SK-N-SH (cell line): Measurements from ENCODE around the gene PPFIBP2. TPM values are rescaled to one million over a fixed set of nuclear protein-coding genes. Genes with fewer than 3 reads are reported as not detected.
A peak's percentile ranks its signal among the peaks of the same experiment; 100 is the strongest.

Source experiments
- CTCF ChIA-PET: fragments of 300-600, 350-600 bp; formaldehyde crosslinking; extraction: SDS; loops from one replicate; lab custom pipeline; 2021; lab: Yijun Ruan, JAX
- POLR2A ChIA-PET: fragments of 350-600 bp; sonication (Branson Sonifier 250); formaldehyde crosslinking; extraction: SDS; loops from one replicate; lab custom pipeline; 2020; ENCODE audit warnings: antibody characterized with exemption, inconsistent platforms; lab: Yijun Ruan, JAX
- DNase-seq: peaks from one replicate; pipeline ENCODE4 v3.0.0; 2012
- H2AFZ ChIP-seq: fragments of 200-600 bp; sonication (generic); 2 replicates; pipeline ENCODE4 v1.8.1; 2016; ENCODE audit warnings: antibody characterized with exemption, mild to moderate bottlenecking, low read depth
- H3F3A ChIP-seq: fragments of 200-600 bp; sonication (generic); replicated peaks from 2 replicates; pipeline ENCODE3; 2016; ENCODE audit warnings: antibody characterized with exemption, mild to moderate bottlenecking; ENCODE audit not compliant: insufficient read depth
- H3K27ac ChIP-seq, 2 experiments: fragments of 200-500 bp in 1 of 2; fragments of 200-600 bp in 1 of 2; sonication (Bioruptor generic) in 1 of 2; sonication (generic), shearing (Covaris generic) in 1 of 2; 2 replicates each; pipeline versions ENCODE4 v1.5.1 to v1.6.1; 2014 to 2016; ENCODE audit warnings: low read depth in 2 of 2, inconsistent platforms in 1 of 2, low read length in 1 of 2, mild to moderate bottlenecking in 1 of 2, mixed read lengths in 1 of 2
- H3K27me3 ChIP-seq: fragments of 200-600 bp; sonication (generic), shearing (Covaris generic); 2 replicates; pipeline ENCODE4 v1.6.1; 2016; ENCODE audit warnings: mixed run types; ENCODE audit not compliant: insufficient read depth
- H3K36me3 ChIP-seq, 2 experiments: fragments of 200-500 bp in 1 of 2; fragments of 200-600 bp in 1 of 2; sonication (Bioruptor generic) in 1 of 2; sonication (generic) in 1 of 2; replicated peaks in 1 of 2; 2 replicates each; pipeline versions ENCODE3 to v1.5.1; 2014 to 2016; ENCODE audit warnings: low read length in 1 of 2, mild to moderate bottlenecking in 1 of 2; ENCODE audit not compliant: insufficient read depth in 2 of 2, control insufficient read depth in 1 of 2
- H3K4me1 ChIP-seq, 2 experiments: fragments of 200-500 bp in 1 of 2; fragments of 200-600 bp in 1 of 2; sonication (Bioruptor generic) in 1 of 2; sonication (generic), shearing (Covaris generic) in 1 of 2; 2 replicates each; pipeline versions ENCODE4 v1.5.1 to v1.6.1; 2014 to 2016; ENCODE audit warnings: low read depth in 1 of 2, low read length in 1 of 2, mixed run types in 1 of 2; ENCODE audit not compliant: insufficient read depth in 2 of 2, control insufficient read depth in 1 of 2
- H3K4me2 ChIP-seq: fragments of 200-600 bp; sonication (generic), shearing (Covaris generic); 2 replicates; pipeline ENCODE4 v1.6.1; 2017; ENCODE audit warnings: mixed run types
- H3K4me3 ChIP-seq, 2 experiments: fragments of 200-500 bp in 1 of 2; fragments of 200-600 bp in 1 of 2; sonication (Bioruptor generic) in 1 of 2; sonication (generic), shearing (Covaris generic) in 1 of 2; 2 replicates each; pipeline versions ENCODE4 v1.5.1 to v1.8.1; 2014 to 2016; ENCODE audit warnings: low read depth in 2 of 2, inconsistent platforms in 1 of 2, low read length in 1 of 2, mild to moderate bottlenecking in 1 of 2, mixed read lengths in 1 of 2, moderate library complexity in 1 of 2
- H3K79me2 ChIP-seq: fragments of 200-600 bp; sonication (generic); 2 replicates; pipeline ENCODE4 v1.8.1; 2017; ENCODE audit warnings: mild to moderate bottlenecking; ENCODE audit not compliant: insufficient read depth
- H3K9ac ChIP-seq: fragments of 200-600 bp; sonication (generic); 2 replicates; pipeline ENCODE4 v1.6.1; 2017; ENCODE audit warnings: mixed run types
- H3K9me2 ChIP-seq: fragments of 200-600 bp; sonication (generic); 2 replicates; pipeline ENCODE4 v1.6.1; 2017; ENCODE audit warnings: mixed run types
- H3K9me3 ChIP-seq: fragments of 200-600 bp; sonication (generic); 2 replicates; pipeline ENCODE4 v1.6.1; 2017; ENCODE audit warnings: mixed run types, mild to moderate bottlenecking, moderate library complexity
- H4K20me1 ChIP-seq: fragments of 200-600 bp; sonication (generic); 2 replicates; pipeline ENCODE4 v1.6.1; 2017; ENCODE audit warnings: mild to moderate bottlenecking, mixed run types; ENCODE audit not compliant: insufficient read depth
- CHD2 ChIP-seq: fragments of 150-350 bp; IDR thresholded peaks from 2 replicates; pipeline ENCODE4 v1.6.1; 2018; ENCODE audit warnings: low read length; ENCODE audit not compliant: partially characterized antibody
- EP300 ChIP-seq, 2 experiments: IDR thresholded peaks; 2 replicates each; pipeline versions ENCODE4 v1.4.0 to v1.6.1; 2012; ENCODE audit warnings: borderline replicate concordance in 1 of 2, low read depth in 1 of 2, low read length in 1 of 2
- EZH2phosphoT487 ChIP-seq: fragments of 200-600 bp; sonication (generic); IDR thresholded peaks from 2 replicates; pipeline ENCODE4 v1.6.1; 2017; ENCODE audit warnings: low read depth, mixed run types, mild to moderate bottlenecking, antibody characterized with exemption, moderate library complexity, borderline replicate concordance
- FOSL2 ChIP-seq: IDR thresholded peaks from 2 replicates; pipeline ENCODE4 v1.4.0; 2012; ENCODE audit warnings: low read depth, mild to moderate bottlenecking, moderate library complexity, borderline replicate concordance
- FOXM1 ChIP-seq: IDR thresholded peaks from 2 replicates; pipeline ENCODE4 v1.4.0; 2012; ENCODE audit warnings: low read depth, mild to moderate bottlenecking
- GATA2 ChIP-seq: sonication (generic); formaldehyde crosslinking; IDR thresholded peaks from 2 replicates; pipeline ENCODE4 v1.5.0; 2020; ENCODE audit warnings: mild to moderate bottlenecking, missing genetic modification reagents
- MXI1 ChIP-seq: IDR thresholded peaks from 2 replicates; pipeline ENCODE4 v1.6.1; 2012; ENCODE audit warnings: mild to moderate bottlenecking, low read depth, low read length, improper control_type of control experiment
- RAD21 ChIP-seq: IDR thresholded peaks from 2 replicates; pipeline ENCODE4 v1.6.1; 2012; ENCODE audit warnings: mild to moderate bottlenecking, low read length
- RXRA ChIP-seq: IDR thresholded peaks from 2 replicates; pipeline ENCODE4 v1.4.0; 2012; ENCODE audit warnings: low read depth, mild to moderate bottlenecking, borderline replicate concordance
- SMC3 ChIP-seq: IDR thresholded peaks from 2 replicates; pipeline ENCODE4 v1.6.1; 2012; ENCODE audit warnings: low read depth, low read length, improper control_type of control experiment
- TAF1 ChIP-seq: IDR thresholded peaks from 2 replicates; pipeline ENCODE4 v1.6.1; 2012; ENCODE audit warnings: low read depth, mild to moderate bottlenecking, low read length, moderate library complexity, borderline replicate concordance
- TEAD4 ChIP-seq: IDR thresholded peaks from 2 replicates; pipeline ENCODE4 v1.4.0; 2012; ENCODE audit warnings: mild to moderate bottlenecking, borderline replicate concordance; ENCODE audit not compliant: insufficient read depth
- YY1 ChIP-seq: IDR thresholded peaks from 2 replicates; pipeline ENCODE4 v1.4.0; 2012; ENCODE audit warnings: low read depth, mild to moderate bottlenecking
- WGBS: methylation state at CpG from one replicate; pipeline ENCODE4 v1.1.6; 2017; ENCODE audit warnings: low lambda C conversion rate; 5-methylcytosine and 5-hydroxymethylcytosine counted together
- polyA plus RNA-seq, 3 experiments: library from polyadenylated mRNA; depleted of rRNA; stranded (reverse); fragments of >200 nt; gene quantifications; 2 replicates each; pipeline ENCODE4 v1.2.3, GENCODE V29; 2012
- TF ChIP-seq, protein P1 (sequence below): IDR thresholded peaks from 2 replicates; pipeline ENCODE4 v1.4.0; 2012; ENCODE audit warnings: low read depth
- TF ChIP-seq, protein P2 (sequence below): IDR thresholded peaks from 2 replicates; pipeline ENCODE4; 2012

PPFIBP2 gene
- polyA plus RNA-seq, 1 of the 3 experiments (the other 2 are of a cell fraction): 0.67 TPM

DNA sequence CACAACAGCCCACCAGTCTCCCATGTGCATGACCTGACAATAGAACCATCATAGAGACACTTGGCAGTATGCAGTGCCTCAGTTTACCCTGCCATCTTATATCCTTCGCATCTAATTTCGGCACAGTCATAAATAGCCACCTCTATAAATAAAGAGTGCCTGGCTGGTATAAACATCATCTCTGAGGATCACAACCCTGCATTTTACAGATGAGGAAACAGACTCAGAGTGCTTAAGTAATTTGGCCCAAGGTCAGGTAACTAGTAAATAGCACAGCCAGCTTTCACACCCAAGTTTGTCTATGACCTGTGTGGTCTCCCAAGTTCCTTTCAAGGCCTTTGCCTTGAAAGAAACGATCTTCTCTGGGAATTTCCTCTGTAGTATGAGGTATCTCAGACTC, 114.9 kb downstream of the PPFIBP2 start:
- Histone ChIP-seq H3K27me3 (no peaks in the 10 kb centered on the region), H3K79me2 (no peaks in the 10 kb centered on the region), H2AFZ (no peak overlapping the region), H3K9me3 (no peaks in the 10 kb centered on the region), H3K27ac (no peak overlapping the region), H3K4me2 (no peak overlapping the region)
- ChIA-PET CTCF (interaction anchor here (0.9 to 2.3 kb wide), 5 partner anchors 11 to 59 kb away, joined by 3 to 14 read pairs (median 4); no protein-coding TSS in a partner anchor), POLR2A (no interaction called here)
- WGBS: 59% methylated on average over 3 of the region's 3 CpGs
- TF ChIP-seq MXI1: no peak
- no peak for TF ChIP-seq YY1
- TF ChIP-seq, all 33 proteins: peak for 0
- no peaks in the 10 kb centered on the region for H3K9me2 ChIP-seq
- no peaks in the 10 kb centered on the region for H3F3A ChIP-seq
- DNase-seq: no peak
- no peaks in the 10 kb centered on the region for H4K20me1 ChIP-seq
- peaks cover 0 to 2% of the 10 kb centered on the region in 2 experiments for H3K36me3 ChIP-seq
- H3K4me1 ChIP-seq: peaks cover 0 to 10% of the 10 kb centered on the region in 2 experiments; a peak in 1 of 4 replicates
- no peak overlapping the region for H3K9ac ChIP-seq
- H3K4me3 ChIP-seq: no peak overlapping the region

DNA sequence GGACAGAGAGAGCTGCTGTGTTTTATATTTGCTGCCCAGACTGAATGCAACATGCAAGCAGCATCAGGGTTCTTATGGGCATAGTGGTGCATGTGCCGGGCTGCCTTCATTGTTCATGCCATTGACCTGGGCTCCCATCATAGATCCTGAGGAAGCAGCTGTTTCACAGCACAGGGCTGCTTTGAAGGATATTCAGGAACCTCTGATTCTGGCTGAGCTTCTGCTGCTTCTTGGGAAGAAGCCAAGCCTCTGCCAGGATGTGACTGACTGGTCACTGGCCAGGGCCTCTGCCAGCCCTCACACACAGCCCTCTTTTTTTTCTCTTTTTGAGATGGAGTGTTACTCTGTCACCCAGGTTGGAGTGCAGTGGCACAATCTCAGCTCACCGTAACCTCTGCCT, 116.2 kb downstream of the PPFIBP2 start:
- Histone ChIP-seq H3K27ac (peak overlapping the region in 1 of 2 experiments; percentile 47; a peak in 1 of 4 replicates), H3K4me3 (no peak overlapping the region), H3K4me1 (peaks cover 0 to 11% of the 10 kb centered on the region in 2 experiments; a peak in 1 of 4 replicates), H3K4me2 (no peak overlapping the region), H3K9ac (no peak overlapping the region), H3K9me2 (no peaks in the 10 kb centered on the region), H3K36me3 (peaks cover 0 to 2% of the 10 kb centered on the region in 2 experiments), H2AFZ (no peak overlapping the region), H3K79me2 (no peaks in the 10 kb centered on the region), H3K9me3 (no peaks in the 10 kb centered on the region), H3F3A (no peaks in the 10 kb centered on the region), H4K20me1 (no peaks in the 10 kb centered on the region), H3K27me3 (no peaks in the 10 kb centered on the region)
- ChIA-PET CTCF (interaction anchor here (0.8 to 2.3 kb wide), 7 partner anchors 9 to 117 kb away, joined by 3 to 14 read pairs (median 4); partner anchors contain the start of gene PPFIBP2), POLR2A (no interaction called here)
- WGBS: 73% methylated on average over 2 of the region's 2 CpGs
- DNase-seq: no peak
- TF ChIP-seq EP300 (IDR thresholded peaks at IDR 0.05; ENCODE audit: borderline replicate concordance in 1 of 2, low read depth in 1 of 2, low read length in 1 of 2) (no peak), TEAD4 (no peak)
- TF ChIP-seq, protein P1, sequence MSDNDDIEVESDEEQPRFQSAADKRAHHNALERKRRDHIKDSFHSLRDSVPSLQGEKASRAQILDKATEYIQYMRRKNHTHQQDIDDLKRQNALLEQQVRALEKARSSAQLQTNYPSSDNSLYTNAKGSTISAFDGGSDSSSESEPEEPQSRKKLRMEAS: no peak

DNA sequence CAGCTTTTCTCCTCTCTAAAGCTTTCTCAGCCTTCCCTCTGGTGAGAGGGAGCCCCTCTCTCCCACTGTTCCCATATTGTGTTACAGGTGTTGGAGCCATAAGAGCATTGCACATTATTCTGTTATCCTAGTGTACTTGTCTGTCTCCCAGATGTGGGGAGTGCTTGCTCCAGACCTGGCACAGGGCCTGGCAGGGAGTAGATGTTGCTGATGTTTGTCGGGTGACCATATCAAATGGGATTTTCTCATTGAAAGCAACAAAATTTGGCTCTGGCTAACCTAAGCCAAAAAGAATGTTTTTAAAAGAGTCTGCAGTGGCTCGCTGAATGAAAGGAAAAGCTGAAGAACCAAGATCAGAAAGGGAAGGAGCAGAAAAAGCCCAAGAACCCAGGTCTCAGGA, 118.4 kb downstream of the PPFIBP2 start:
- peaks cover under 1% of the 10 kb centered on the region for H3F3A ChIP-seq
- ChIA-PET CTCF (interaction anchor here (0.6 to 2.1 kb wide), 3 partner anchors 15 to 60 kb away, joined by 3 to 8 read pairs (median 3); no protein-coding TSS in a partner anchor), POLR2A (no interaction called here)
- H3K9ac ChIP-seq: no peak overlapping the region
- 53% methylated on average over 2 of the region's 2 CpGs for WGBS
- DNase-seq: no peak
- no peak overlapping the region for H3K4me2 ChIP-seq
- no peaks in the 10 kb centered on the region for H3K79me2 ChIP-seq
- no peaks in the 10 kb centered on the region for H4K20me1 ChIP-seq
- no peak overlapping the region for H3K27ac ChIP-seq
- no peaks in the 10 kb centered on the region for H3K9me3 ChIP-seq
- peaks cover 0 to 14% of the 10 kb centered on the region in 2 experiments; a peak in 1 of 4 replicates for H3K4me1 ChIP-seq
- no peaks in the 10 kb centered on the region for H3K27me3 ChIP-seq
- H3K4me3 ChIP-seq: no peak overlapping the region
- H2AFZ ChIP-seq: no peak overlapping the region
- H3K36me3 ChIP-seq: peaks cover 0 to 2% of the 10 kb centered on the region in 2 experiments
- H3K9me2 ChIP-seq: no peaks in the 10 kb centered on the region
- TF ChIP-seq CHD2 (no peak), GATA2 (CRISPR knock-in tag) (no peak), RAD21 (no peak), RXRA (no peak), EZH2phosphoT487 (no peak), FOSL2 (no peak), YY1 (no peak), SMC3 (no peak), TAF1 (no peak), TEAD4 (no peak), FOXM1 (no peak)
- TF ChIP-seq, protein P2, sequence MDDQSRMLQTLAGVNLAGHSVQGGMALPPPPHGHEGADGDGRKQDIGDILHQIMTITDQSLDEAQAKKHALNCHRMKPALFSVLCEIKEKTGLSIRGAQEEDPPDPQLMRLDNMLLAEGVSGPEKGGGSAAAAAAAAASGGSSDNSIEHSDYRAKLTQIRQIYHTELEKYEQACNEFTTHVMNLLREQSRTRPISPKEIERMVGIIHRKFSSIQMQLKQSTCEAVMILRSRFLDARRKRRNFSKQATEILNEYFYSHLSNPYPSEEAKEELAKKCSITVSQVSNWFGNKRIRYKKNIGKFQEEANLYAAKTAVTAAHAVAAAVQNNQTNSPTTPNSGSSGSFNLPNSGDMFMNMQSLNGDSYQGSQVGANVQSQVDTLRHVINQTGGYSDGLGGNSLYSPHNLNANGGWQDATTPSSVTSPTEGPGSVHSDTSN: no peak
- TF ChIP-seq, all 33 proteins: peak for 0
